Left lung (tissue), 10 donors: ENCODE results near the gene PIEZO2. TPM values are rescaled to one million over a fixed set of nuclear protein-coding genes. Genes with fewer than 3 reads are reported as not detected.

Experiments used
- ATAC-seq: fragments of 200-7000 bp; cut with Tn5 transposase; one replicate; pipeline ENCODE4 v1.9.1; 2020; ENCODE audit warnings: moderate library complexity
- DNase-seq, 4 donors: peaks; one replicate each; pipeline ENCODE4 v3.0.0-alpha.2; 2013 to 2020
- H3K27ac ChIP-seq, 2 donors: fragments of 200-600 bp; sonication (generic) in 1 of 2; one replicate each; pipeline versions ENCODE4 v1.5.0 to v1.8.0; 2020 to 2021
- H3K27me3 ChIP-seq, 2 donors: fragments of 200-600 bp; sonication (generic) in 1 of 2; one replicate each; pipeline versions ENCODE4 v1.5.0 to v1.8.0; 2020 to 2021
- H3K36me3 ChIP-seq, 2 donors: fragments of 200-600 bp; sonication (generic) in 1 of 2; one replicate each; pipeline versions ENCODE4 v1.5.0 to v1.8.0; 2020 to 2021
- H3K4me1 ChIP-seq, 2 donors: fragments of 200-600 bp; one replicate each; pipeline ENCODE4 v1.8.0; 2021
- H3K4me3 ChIP-seq, 2 donors: fragments of 200-600 bp; sonication (generic) in 1 of 2; one replicate each; pipeline versions ENCODE4 v1.5.0 to v1.8.0; 2020 to 2021; ENCODE audit warnings: mild to moderate bottlenecking in 1 of 2
- H3K9me3 ChIP-seq, 2 donors: fragments of 200-600 bp; sonication (generic) in 1 of 2; one replicate each; pipeline versions ENCODE4 v1.5.0 to v1.8.0; 2020 to 2021
- CTCF ChIP-seq, 2 donors: fragments of 200-600 bp; sonication (generic) in 1 of 2; IDR thresholded peaks; one replicate each; pipeline versions ENCODE4 v1.5.0 to v1.8.0; 2021; ENCODE audit warnings: antibody characterized with exemption in 2 of 2
- intact Hi-C, 2 donors: fragments of 100-400 bp; cut with DNase I; formaldehyde crosslinking; loops; one replicate each; pipeline versions ENCODE4 v1.11.2 to v1.14.2; 2022
- polyA plus RNA-seq, 6 donors: library from polyadenylated mRNA; unstranded; fragments of 120-200 nt; gene quantifications; one replicate each; pipeline ENCODE4 v1.2.1, GENCODE V29; 2013; ENCODE audit not compliant: insufficient read length in 6 of 6
- total RNA-seq, 2 donors: library from RNA; stranded (reverse); fragmentation: NEBNext Ultra II Directional; extraction: Animal tissue kit (Norgen Biotek cat#: 25700); gene quantifications; one replicate each; pipeline ENCODE4 v1.2.1, GENCODE V29; 2021
- donor health status: DM: no; HTN: yes; CAD: no.
- donor health status: DM: no; HTN: no; CAD: no.

The PIEZO2 gene
- total and polyA plus RNA-seq, 8 donors, result 40.3 to 270 (median 233) TPM

DNA sequence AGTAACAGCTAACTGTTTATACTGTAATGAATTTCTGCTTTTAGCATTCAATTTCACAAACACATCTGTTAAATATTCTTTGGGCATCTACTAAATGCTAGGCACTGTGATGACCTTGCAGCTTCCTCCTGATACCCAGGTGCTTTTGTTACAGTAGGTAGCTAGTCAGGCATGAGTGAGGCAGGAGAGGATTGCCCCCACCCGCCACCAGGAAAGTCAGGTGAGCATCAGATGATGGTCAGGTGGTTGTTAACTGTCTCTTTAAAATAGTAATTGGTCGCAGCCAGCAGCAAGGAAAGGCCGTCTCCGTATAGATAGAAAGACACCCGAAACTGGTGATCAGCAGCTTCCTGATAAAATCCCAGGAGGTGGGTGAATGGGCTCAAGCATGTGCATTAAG, 255.6 kb downstream of the PIEZO2 start:
- no peak for DNase-seq
- H3K4me3 ChIP-seq, result no peak overlapping the region
- H3K9me3 ChIP-seq, result no peaks in the 10 kb centered on the region
- no peaks in the 10 kb centered on the region for H3K36me3 ChIP-seq
- no peak for TF ChIP-seq CTCF (IDR thresholded peaks at IDR 0.05)
- intact Hi-C loops, result no loop called here
- no peaks in the 10 kb centered on the region for H3K27me3 ChIP-seq
- no peak overlapping the region for H3K27ac ChIP-seq
- ATAC-seq, result no peak
- no peaks in the 10 kb centered on the region for H3K4me1 ChIP-seq

GRCh38 chr18:10893196-10893595, 256.2 kb downstream of the PIEZO2 start:
- H3K4me3 ChIP-seq, result no peak overlapping the region
- H3K27ac ChIP-seq, result no peak overlapping the region
- H3K4me1 ChIP-seq, result no peaks in the 10 kb centered on the region
- no peaks in the 10 kb centered on the region for H3K36me3 ChIP-seq
- ATAC-seq, result no peak
- DNase-seq, result no peak
- H3K27me3 ChIP-seq, result no peaks in the 10 kb centered on the region
- no peaks in the 10 kb centered on the region for H3K9me3 ChIP-seq
- TF ChIP-seq CTCF (IDR thresholded peaks at IDR 0.05), result no peak
- intact Hi-C loops, result no loop called here

GRCh38 chr18:10892786-10893185, 256.6 kb downstream of the PIEZO2 start:
- no peak overlapping the region for H3K27ac ChIP-seq
- intact Hi-C loops, result no loop called here
- H3K27me3 ChIP-seq, result no peaks in the 10 kb centered on the region
- ATAC-seq (no peak), DNase-seq (no peak)
- H3K4me3 ChIP-seq, result no peak overlapping the region
- no peaks in the 10 kb centered on the region for H3K4me1 ChIP-seq
- no peaks in the 10 kb centered on the region for H3K9me3 ChIP-seq
- TF ChIP-seq CTCF (IDR thresholded peaks at IDR 0.05), result no peak
- no peaks in the 10 kb centered on the region for H3K36me3 ChIP-seq

- H3K9me3 ChIP-seq, result no peaks in the 10 kb centered on the region
- H3K27me3 ChIP-seq, result no peaks in the 10 kb centered on the region
- H3K4me1 ChIP-seq, result no peaks in the 10 kb centered on the region
- ATAC-seq (no peak), DNase-seq (no peak)
- H3K27ac ChIP-seq, result no peak overlapping the region
- intact Hi-C loops, result no loop called here
- H3K36me3 ChIP-seq, result no peaks in the 10 kb centered on the region
- no peak overlapping the region for H3K4me3 ChIP-seq
- no peak for TF ChIP-seq CTCF (IDR thresholded peaks at IDR 0.05)
These were observed 259.3 kb downstream of the PIEZO2 start for GRCh38 chr18:10890022-10890421.

DNA sequence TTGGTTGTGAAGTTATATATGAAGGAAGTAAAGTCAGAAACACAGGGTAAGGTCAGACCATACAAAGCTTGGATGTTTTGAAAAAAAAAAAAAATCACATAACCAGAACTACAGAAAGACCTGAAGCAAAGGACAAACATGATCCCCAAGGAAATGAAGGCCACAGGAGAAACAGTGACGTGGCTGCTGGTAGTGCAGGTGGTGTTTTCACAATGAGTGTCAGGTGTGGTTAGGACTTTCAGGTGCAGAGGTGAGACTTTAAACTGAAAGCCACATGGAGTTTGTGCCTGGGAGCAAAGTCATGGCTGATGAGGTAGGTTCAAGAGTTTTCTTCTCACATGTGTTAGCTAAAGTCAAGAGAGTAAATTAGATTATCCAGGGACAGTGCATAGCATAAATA, 270.7 kb downstream of the PIEZO2 start:
- TF ChIP-seq CTCF (IDR thresholded peaks at IDR 0.05), result no peak

More for the DNA sequence above, 270.7 kb downstream of the PIEZO2 start:
- Histone ChIP-seq H3K9me3 (no peaks in the 10 kb centered on the region), H3K27ac (no peak overlapping the region), H3K4me1 (no peaks in the 10 kb centered on the region), H3K27me3 (no peaks in the 10 kb centered on the region), H3K4me3 (no peak overlapping the region), H3K36me3 (no peaks in the 10 kb centered on the region)
- no peak for DNase-seq
- no peak for ATAC-seq
- intact Hi-C loops, result no loop called here
